Activated CD8-positive, alpha-beta memory T cell treated with anti-CD3 and anti-CD28 coated beads for 1 hour (primary cell): ENCODE data around the gene SLCO3A1.
"Not testable (repeated sequence)": the region's sequence is repeated elsewhere in the genome, so short reads cannot be mapped to it uniquely, and the experiment has no call there.

ENCODE experiments used
- DNase-seq, 2 donors: peaks; one replicate each; pipeline ENCODE4 v3.0.0-alpha.2; 2020; ENCODE audit warnings: low read depth in 1 of 2; ENCODE audit errors: extremely low read depth in 1 of 2

Gene SLCO3A1

GRCh38 chr15:92187975-92188374 is 334.5 kb downstream of the SLCO3A1 start:
- no peak for DNase-seq

- DNase-seq: no peak
Observed at GRCh38 chr15:92189166-92189565, 335.7 kb downstream of the SLCO3A1 start.

GRCh38 chr15:92195241-92195640 is 341.7 kb downstream of the SLCO3A1 start:
- DNase-seq: no peak

- DNase-seq: no peak
Observed at GRCh38 chr15:92196342-92196741, 342.8 kb downstream of the SLCO3A1 start.

- no peak for DNase-seq
Observed at GRCh38 chr15:92197746-92198145, 344.2 kb downstream of the SLCO3A1 start.

GRCh38 chr15:92200891-92201290 is 347.4 kb downstream of the SLCO3A1 start:
- DNase-seq: no peak

GRCh38 chr15:92205255-92205739 is 351.8 kb downstream of the SLCO3A1 start:
- no peak for DNase-seq

GRCh38 chr15:92207601-92208000 is 354.1 kb downstream of the SLCO3A1 start:
- DNase-seq: not testable (repeated sequence)
